Calu3 (cell line): ENCODE results near the gene SCRG1. TPM values are rescaled to one million over a fixed set of nuclear protein-coding genes. Genes with fewer than 3 reads are reported as not detected.

ENCODE experiments used
- BruUV-seq: library from RNA; stranded (reverse); fragments of 400-500 nt; replicated peaks from 2 replicates; lab custom pipeline; 2021; lab: Mats Ljungman, UMichigan
- CTCF ChIA-PET: fragments of 300-600 bp; sonication (Branson Sonifier 250); formaldehyde crosslinking; loops from one replicate; lab custom pipeline; 2022; ENCODE audit warnings: antibody characterized with exemption; lab: Charles Lee
- DNase-seq: peaks from one replicate; pipeline ENCODE4 v3.0.0; 2022
- H3K27ac Mint-ChIP-seq: one replicate; pipeline ENCODE4 v1.8.0; 2022; ENCODE audit warnings: mixed read lengths; ENCODE audit not compliant: unreplicated experiment
- H3K27me3 Mint-ChIP-seq: one replicate; pipeline ENCODE4 v1.8.0; 2022; ENCODE audit warnings: mixed read lengths; ENCODE audit not compliant: unreplicated experiment
- H3K36me3 Mint-ChIP-seq: one replicate; pipeline ENCODE4 v1.8.0; 2022; ENCODE audit warnings: mild to moderate bottlenecking, moderate library complexity, mixed read lengths; ENCODE audit not compliant: insufficient read depth, unreplicated experiment
- H3K4me1 Mint-ChIP-seq: one replicate; pipeline ENCODE4 v1.8.0; 2022; ENCODE audit warnings: mild to moderate bottlenecking, low read depth, mixed read lengths; ENCODE audit not compliant: unreplicated experiment
- H3K4me3 Mint-ChIP-seq: one replicate; pipeline ENCODE4 v1.8.0; 2022; ENCODE audit warnings: mild to moderate bottlenecking, low read depth, moderate library complexity, mixed read lengths; ENCODE audit not compliant: unreplicated experiment
- H3K9me3 Mint-ChIP-seq: one replicate; pipeline ENCODE4 v1.8.0; 2022; ENCODE audit warnings: low read depth, mixed read lengths; ENCODE audit not compliant: unreplicated experiment
- intact Hi-C: fragments of 100-400 bp; cut with micrococcal nuclease; formaldehyde crosslinking; loops from one replicate; pipeline ENCODE4 v1.10.0; 2022; ENCODE audit not compliant: unreplicated experiment
- total RNA-seq: library from RNA; stranded (reverse); gene quantifications from 2 replicates; pipeline ENCODE4 v1.2.3, GENCODE V29; 2022
- TF ChIP-seq, protein P1 (sequence below): fragments of 200-600 bp; IDR thresholded peaks from one replicate; pipeline ENCODE4 v1.8.0; 2022; ENCODE audit warnings: antibody characterized with exemption; ENCODE audit not compliant: unreplicated experiment

SCRG1 gene
- total RNA-seq, 1 experiment from 2014 or later: not detected

DNA sequence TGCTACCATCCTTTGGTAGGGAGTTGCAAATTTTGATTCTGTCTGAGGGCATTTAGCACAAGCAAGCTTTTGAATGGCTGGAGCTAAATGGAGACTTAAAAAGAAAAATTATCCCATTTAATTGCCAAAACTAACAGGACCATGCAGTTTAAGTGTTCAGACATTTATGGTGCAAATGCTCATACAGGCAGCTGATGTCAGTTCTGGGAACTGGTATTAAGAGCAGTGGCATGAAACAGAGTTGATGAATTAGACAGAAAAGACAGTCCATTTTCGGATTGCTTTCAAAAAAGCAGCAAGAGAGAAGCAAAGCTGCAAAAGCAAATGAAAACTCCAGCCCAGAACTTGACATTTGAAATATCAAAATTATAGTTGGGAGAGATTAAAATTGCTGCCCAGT, 1.3 kb downstream of the SCRG1 start:
- Mint-ChIP-seq H3K27ac (no peak overlapping the region), H3K27me3 (no peaks in the 10 kb centered on the region), H3K4me3 (no peak overlapping the region), H3K9me3 (no peaks in the 10 kb centered on the region), H3K4me1 (no peaks in the 10 kb centered on the region), H3K36me3 (no peaks in the 10 kb centered on the region)
- intact Hi-C loops: no loop called here
- no TSS peak for BruUV-seq
- TF ChIP-seq, protein P1, sequence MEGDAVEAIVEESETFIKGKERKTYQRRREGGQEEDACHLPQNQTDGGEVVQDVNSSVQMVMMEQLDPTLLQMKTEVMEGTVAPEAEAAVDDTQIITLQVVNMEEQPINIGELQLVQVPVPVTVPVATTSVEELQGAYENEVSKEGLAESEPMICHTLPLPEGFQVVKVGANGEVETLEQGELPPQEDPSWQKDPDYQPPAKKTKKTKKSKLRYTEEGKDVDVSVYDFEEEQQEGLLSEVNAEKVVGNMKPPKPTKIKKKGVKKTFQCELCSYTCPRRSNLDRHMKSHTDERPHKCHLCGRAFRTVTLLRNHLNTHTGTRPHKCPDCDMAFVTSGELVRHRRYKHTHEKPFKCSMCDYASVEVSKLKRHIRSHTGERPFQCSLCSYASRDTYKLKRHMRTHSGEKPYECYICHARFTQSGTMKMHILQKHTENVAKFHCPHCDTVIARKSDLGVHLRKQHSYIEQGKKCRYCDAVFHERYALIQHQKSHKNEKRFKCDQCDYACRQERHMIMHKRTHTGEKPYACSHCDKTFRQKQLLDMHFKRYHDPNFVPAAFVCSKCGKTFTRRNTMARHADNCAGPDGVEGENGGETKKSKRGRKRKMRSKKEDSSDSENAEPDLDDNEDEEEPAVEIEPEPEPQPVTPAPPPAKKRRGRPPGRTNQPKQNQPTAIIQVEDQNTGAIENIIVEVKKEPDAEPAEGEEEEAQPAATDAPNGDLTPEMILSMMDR: no peak
- CTCF ChIA-PET: no interaction called here
- DNase-seq: no peak

DNA sequence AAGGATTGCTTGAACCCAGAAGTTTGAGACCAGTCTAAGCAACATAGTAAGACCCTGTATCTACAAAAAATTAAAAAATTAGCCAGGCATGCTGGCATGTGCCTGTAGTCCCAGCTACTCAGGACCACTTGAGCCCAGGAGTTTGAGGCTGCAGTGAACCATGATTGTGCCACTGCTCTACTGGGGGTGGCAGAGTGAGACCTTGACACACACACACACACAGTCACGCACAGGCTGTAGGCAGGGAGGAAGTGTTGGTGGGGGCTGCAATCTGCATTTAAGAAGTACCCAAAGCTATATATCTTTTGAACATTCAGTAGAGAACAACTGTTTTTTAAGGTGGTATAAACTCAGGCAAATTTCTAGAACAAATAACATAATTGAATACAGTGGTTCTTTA, 7.2 kb downstream of the SCRG1 start:
- DNase-seq: no peak
- CTCF ChIA-PET: no interaction called here
- BruUV-seq: no TSS peak
- H3K27me3 Mint-ChIP-seq: no peaks in the 10 kb centered on the region
- H3K27ac Mint-ChIP-seq: no peak overlapping the region
- intact Hi-C loops: no loop called here
- H3K36me3 Mint-ChIP-seq: no peaks in the 10 kb centered on the region
- TF ChIP-seq, protein P1: no peak
- H3K4me1 Mint-ChIP-seq: no peaks in the 10 kb centered on the region
- no peaks in the 10 kb centered on the region for H3K9me3 Mint-ChIP-seq
- no peak overlapping the region for H3K4me3 Mint-ChIP-seq

DNA sequence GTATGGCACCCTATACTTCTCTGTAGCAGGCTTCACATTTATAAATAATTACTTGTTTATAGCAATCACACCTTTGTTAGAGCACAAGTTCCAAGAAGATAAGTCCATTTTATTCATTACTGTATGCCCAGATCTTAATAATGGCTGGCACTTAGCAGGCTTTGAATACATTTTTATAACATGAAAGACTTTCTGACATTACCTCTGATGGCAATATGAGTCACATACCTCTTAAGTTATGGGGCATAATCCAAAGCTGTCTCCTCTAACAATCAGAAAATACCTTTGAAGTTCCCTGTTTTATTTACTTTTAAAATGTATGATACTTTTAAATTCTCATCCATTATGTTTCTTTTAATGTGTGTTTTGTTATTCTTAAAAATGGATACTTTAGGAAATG, 12.2 kb downstream of the SCRG1 start:
- Mint-ChIP-seq H3K4me3 (no peak overlapping the region), H3K36me3 (no peaks in the 10 kb centered on the region), H3K27ac (no peak overlapping the region), H3K9me3 (no peaks in the 10 kb centered on the region), H3K27me3 (no peaks in the 10 kb centered on the region), H3K4me1 (no peaks in the 10 kb centered on the region)
- BruUV-seq: no TSS peak
- intact Hi-C loops: no loop called here
- no peak for DNase-seq
- CTCF ChIA-PET: no interaction called here
- TF ChIP-seq, protein P1: no peak

DNA sequence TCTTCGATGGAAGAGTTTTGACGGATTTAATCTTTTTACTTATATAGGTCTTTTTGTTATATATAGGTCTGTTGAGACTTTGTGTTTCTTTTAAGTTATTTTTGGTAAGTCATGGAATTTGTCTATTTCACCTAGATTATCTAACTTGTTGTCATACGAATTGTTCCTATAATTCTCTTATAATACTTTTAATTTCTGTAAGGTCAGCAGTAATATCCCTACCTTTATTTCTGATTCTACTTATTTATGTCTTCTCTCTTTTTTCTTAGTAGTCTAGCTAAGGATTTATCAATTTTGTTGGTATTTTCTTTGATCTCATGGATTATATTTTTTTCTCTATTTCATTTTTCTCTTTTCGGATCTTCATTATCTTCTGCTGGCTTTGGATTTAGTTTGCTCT, 16.6 kb downstream of the SCRG1 start:
- BruUV-seq: no TSS peak
- Mint-ChIP-seq H3K36me3 (no peaks in the 10 kb centered on the region), H3K9me3 (no peaks in the 10 kb centered on the region), H3K27me3 (no peaks in the 10 kb centered on the region), H3K4me1 (no peaks in the 10 kb centered on the region), H3K4me3 (no peak overlapping the region), H3K27ac (no peak overlapping the region)
- TF ChIP-seq, protein P1: no peak
- CTCF ChIA-PET: no interaction called here
- no peak for DNase-seq
- intact Hi-C loops: no loop called here
